ENCODE measurements around the gene CPEB1. TPM values are rescaled to one million over a fixed set of nuclear protein-coding genes. Genes with fewer than 3 reads are reported as not detected.
"Not testable (repeated sequence)": the region's sequence is repeated elsewhere in the genome, so short reads cannot be mapped to it uniquely, and the experiment has no call there.

The CPEB1 gene
- total and polyA plus RNA-seq, 2 donors (not counting 1 experiment from before 2014, with no cell fraction given) = 0.19 to 0.62 TPM

GRCh38 chr15:82646250-82647044 is 716 bp downstream of the CPEB1 start:
- ATAC-seq (ENCODE audit: low read depth) = no peak
- CTCF ChIA-PET = no interaction called here
- WGBS (ENCODE audit: insufficient coverage) = 27% methylated on average over 54 of the region's 56 CpGs

GRCh38 chr15:82644967-82645852 is 2.0 kb downstream of the CPEB1 start:
- intact Hi-C loops (cut with micrococcal nuclease); H3K36me3 ChIP-seq (replicated peaks in 1 of 2; ENCODE audit: control extremely low read depth in 1 of 2, control insufficient read depth in 1 of 2, extremely low read depth in 1 of 2, insufficient read depth in 2 of 2, low read length in 1 of 2); H3K79me2 ChIP-seq (ENCODE audit: control insufficient read depth, insufficient read depth, low read length); DNase-seq; H4K20me1 ChIP-seq (ENCODE audit: control insufficient read depth, insufficient read depth, low read length, poor library complexity, severe bottlenecking); H3K9ac ChIP-seq (ENCODE audit: low read length); ATAC-seq (ENCODE audit: low read depth); H3K4me3 ChIP-seq (ENCODE audit: control extremely low read depth in 1 of 5, extremely low read depth in 1 of 5, insufficient read depth in 1 of 5, low read depth in 2 of 5, low read length in 4 of 5); H3K4me2 ChIP-seq (replicated peaks; ENCODE audit: low read depth, low read length, poor library complexity, severe bottlenecking); H2AFZ ChIP-seq (ENCODE audit: insufficient read depth, low read depth, low read length, poor library complexity, severe bottlenecking); POLR2A ChIA-PET; H3K27ac ChIP-seq (ENCODE audit: low read length in 2 of 2); H3K27ac Mint-ChIP-seq; H3K9me3 Mint-ChIP-seq (ENCODE audit: insufficient read depth): not testable (repeated sequence)
- CTCF ChIA-PET = interaction anchor here (1.1 kb wide), 1 partner anchor 9 kb away, joined by 4 read pairs; no protein-coding TSS in a partner anchor
- Histone ChIP-seq H3K27me3 (replicated peaks in 1 of 4; ENCODE audit: control extremely low read depth in 1 of 4, control insufficient read depth in 3 of 4, insufficient read depth in 4 of 4, low read length in 3 of 4) (peaks cover 0 to 63% (median 41%) of the 10 kb centered on the region in 4 experiments), H3K4me1 (ENCODE audit: control insufficient read depth in 2 of 2, insufficient read depth in 2 of 2, low read length in 2 of 2) (peaks cover 11 to 20% of the 10 kb centered on the region in 2 donors), H3K9me3 (ENCODE audit: control extremely low read depth in 1 of 3, control insufficient read depth in 2 of 3, insufficient read depth in 1 of 3, low read length in 2 of 3) (peaks cover 0 to 24% (median 0%) of the 10 kb centered on the region in 3 donors)
- 93% methylated on average over 29 of the region's 34 CpGs for WGBS (ENCODE audit: insufficient coverage)
- peaks cover 62% of the 10 kb centered on the region for H3K27me3 Mint-ChIP-seq
- peaks cover 12% of the 10 kb centered on the region for H3K4me1 Mint-ChIP-seq
- H3K4me3 Mint-ChIP-seq = peak overlapping the region; percentile 24

More at GRCh38 chr15:82646250-82647044, 716 bp downstream of the CPEB1 start:
- peak overlapping the region; percentile 64 for H3K9ac ChIP-seq (ENCODE audit: low read length)
- H2AFZ ChIP-seq (ENCODE audit: insufficient read depth, low read depth, low read length, poor library complexity, severe bottlenecking) = peak overlapping the region; percentile 73
- TF ChIP-seq EZH2 (IDR thresholded peaks at IDR 0.05; ENCODE audit: borderline replicate concordance, insufficient read depth, low read depth, low read length, poor library complexity, severe bottlenecking) = no peak
- no peak for TF ChIP-seq CTCF (IDR thresholded peaks at IDR 0.05)
- H3K9me3 ChIP-seq (ENCODE audit: control extremely low read depth in 1 of 3, control insufficient read depth in 2 of 3, insufficient read depth in 1 of 3, low read length in 2 of 3) = peaks cover 0 to 24% (median 0%) of the 10 kb centered on the region in 3 donors
- peak overlapping the region in 1 of 5 experiments; percentile 65 for H3K4me3 ChIP-seq (ENCODE audit: control extremely low read depth in 1 of 5, extremely low read depth in 1 of 5, insufficient read depth in 1 of 5, low read depth in 2 of 5, low read length in 4 of 5)
- peak; percentile 9 for DNase-seq
- Mint-ChIP-seq H3K27me3 (peaks cover 55% of the 10 kb centered on the region), H3K9me3 (ENCODE audit: insufficient read depth) (no peaks in the 10 kb centered on the region), H3K4me3 (peak overlapping the region; percentile 69), H3K4me1 (peaks cover 12% of the 10 kb centered on the region), H3K27ac (no peak overlapping the region)
- peak overlapping the region; percentile 94 for H3K4me2 ChIP-seq (replicated peaks; ENCODE audit: low read depth, low read length, poor library complexity, severe bottlenecking)
- H3K36me3 ChIP-seq (replicated peaks in 1 of 2; ENCODE audit: control extremely low read depth in 1 of 2, control insufficient read depth in 1 of 2, extremely low read depth in 1 of 2, insufficient read depth in 2 of 2, low read length in 1 of 2) = no peaks in the 10 kb centered on the region
- POLR2A ChIA-PET = no interaction called here
- intact Hi-C loops (cut with micrococcal nuclease) = no loop called here
- H3K4me1 ChIP-seq (ENCODE audit: control insufficient read depth in 2 of 2, insufficient read depth in 2 of 2, low read length in 2 of 2) = peaks cover 11 to 20% of the 10 kb centered on the region in 2 donors
- H4K20me1 ChIP-seq (ENCODE audit: control insufficient read depth, insufficient read depth, low read length, poor library complexity, severe bottlenecking) = no peaks in the 10 kb centered on the region
- H3K27me3 ChIP-seq (replicated peaks in 1 of 4; ENCODE audit: control extremely low read depth in 1 of 4, control insufficient read depth in 3 of 4, insufficient read depth in 4 of 4, low read length in 3 of 4) = peaks cover 0 to 60% (median 33%) of the 10 kb centered on the region in 4 experiments
- no peak overlapping the region for H3K27ac ChIP-seq (ENCODE audit: low read length in 2 of 2)
- H3K79me2 ChIP-seq (ENCODE audit: control insufficient read depth, insufficient read depth, low read length) = no peaks in the 10 kb centered on the region

All from B cell (primary cell).